GM21367 (cell line): ENCODE results near the gene SOX5.
"Not testable (repeated sequence)": the region's sequence is repeated elsewhere in the genome, so short reads cannot be mapped to it uniquely, and the experiment has no call there.

Experiments
- ATAC-seq: cut with Tn5 transposase; IDR thresholded peaks from one replicate; pipeline ENCODE4 v1.9.1; 2021; ENCODE audit not compliant: unreplicated experiment

The SOX5 gene

GRCh38 chr12:23911574-23911973 is 37.9 kb downstream of the SOX5 start:
- ATAC-seq = no peak

GRCh38 chr12:23909551-23909950 is 39.9 kb downstream of the SOX5 start:
- no peak for ATAC-seq

- ATAC-seq = no peak
Measured at GRCh38 chr12:23906329-23906728, 43.1 kb downstream of the SOX5 start.

- no peak for ATAC-seq
Measured at GRCh38 chr12:23899434-23899833, 50.0 kb downstream of the SOX5 start.

DNA sequence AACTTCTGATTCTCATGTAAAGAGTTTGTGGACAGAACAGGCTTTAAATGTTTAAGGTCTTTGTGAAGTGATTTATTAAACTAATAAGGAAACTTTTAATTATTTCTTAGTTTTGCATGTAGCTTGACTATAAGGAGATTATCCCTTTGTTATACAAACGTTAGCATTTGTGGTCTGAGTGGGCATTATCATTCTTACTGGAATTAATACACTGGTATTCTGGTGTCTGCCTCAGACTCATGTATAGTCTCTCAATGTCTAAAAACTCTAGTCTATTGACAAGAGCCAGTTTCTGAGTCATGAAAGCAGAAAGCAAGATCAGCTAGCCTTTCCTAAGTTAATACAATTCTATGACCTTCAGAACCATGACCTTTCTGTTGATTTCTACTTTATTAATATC is 51.3 kb downstream of the SOX5 start:
- no peak for ATAC-seq

DNA sequence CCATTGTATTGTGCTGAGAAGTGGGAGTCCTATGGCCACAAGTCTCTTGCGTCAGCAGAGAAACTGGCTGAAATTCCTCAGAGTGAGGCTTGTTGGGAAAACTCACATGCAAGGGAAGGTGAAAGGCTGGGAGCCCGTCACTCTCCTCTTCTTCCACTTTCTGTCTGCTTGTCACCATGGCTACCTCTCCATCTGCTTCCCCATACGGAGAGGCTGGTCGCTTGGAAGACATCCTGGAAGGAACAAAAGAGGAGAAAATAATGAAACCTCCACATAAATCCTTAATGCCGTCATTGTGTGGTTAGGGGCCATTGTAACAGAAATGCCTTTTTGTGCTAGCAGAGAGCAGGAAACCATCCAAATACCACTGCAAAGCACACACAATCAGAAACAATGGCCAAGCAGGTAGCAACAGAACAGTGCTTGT is 53.7 kb downstream of the SOX5 start:
- no peak for ATAC-seq

DNA sequence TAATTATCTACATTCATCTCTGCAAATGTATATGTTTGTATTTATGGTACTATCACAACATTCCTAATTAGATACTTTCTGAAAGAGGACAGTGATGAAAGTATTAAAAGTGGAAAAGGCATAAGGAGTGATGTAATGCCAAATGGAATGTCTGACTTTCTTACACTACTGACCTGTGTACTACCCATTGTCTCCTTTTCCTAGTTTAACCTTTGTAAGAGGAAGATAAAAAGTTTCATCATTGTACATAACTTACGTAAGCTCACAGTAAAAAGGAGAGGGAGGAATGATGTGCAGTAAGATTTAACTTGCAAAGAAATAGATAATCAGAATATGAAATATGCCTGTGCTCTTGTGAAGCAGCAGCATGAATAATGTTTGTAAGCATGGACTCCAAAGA is 55.9 kb downstream of the SOX5 start:
- no peak for ATAC-seq

- peak; percentile 61 for ATAC-seq
Measured at GRCh38 chr12:23891115-23891514, 58.4 kb downstream of the SOX5 start.

GRCh38 chr12:23889069-23889440 is 60.4 kb downstream of the SOX5 start:
- ATAC-seq = no peak

DNA sequence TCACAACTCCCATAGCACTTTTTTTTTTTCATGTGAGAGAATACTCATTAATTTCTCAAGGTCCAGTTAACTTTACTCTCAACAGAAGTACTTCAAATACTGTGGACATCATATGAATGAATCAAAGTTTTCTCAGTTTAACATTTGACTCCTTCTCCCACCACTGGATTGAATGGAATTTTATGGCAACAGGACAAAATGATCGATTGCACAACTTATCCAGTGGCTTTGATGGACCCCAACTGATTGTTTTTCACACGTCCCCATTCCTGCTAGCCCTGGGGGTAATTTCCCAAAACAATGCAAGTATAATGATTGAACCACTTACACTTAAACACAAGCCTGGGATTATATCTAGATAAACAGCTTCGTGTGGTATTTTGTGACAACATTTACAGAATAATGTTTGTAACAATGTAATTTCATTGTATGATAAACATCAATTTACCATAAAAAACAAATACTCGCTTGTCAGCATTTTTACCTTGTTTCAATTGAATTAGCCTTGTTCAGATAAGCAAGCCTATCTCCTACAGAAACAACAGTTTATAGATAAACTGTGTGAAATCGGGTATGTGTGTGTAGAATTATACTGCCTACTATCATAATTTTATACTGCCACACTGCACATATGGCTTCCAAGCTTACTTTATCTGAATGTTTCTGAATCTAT is 60.9 kb downstream of the SOX5 start:
- ATAC-seq = no peak

GRCh38 chr12:23887055-23887835 is 62.2 kb downstream of the SOX5 start:
- ATAC-seq = no peak

DNA sequence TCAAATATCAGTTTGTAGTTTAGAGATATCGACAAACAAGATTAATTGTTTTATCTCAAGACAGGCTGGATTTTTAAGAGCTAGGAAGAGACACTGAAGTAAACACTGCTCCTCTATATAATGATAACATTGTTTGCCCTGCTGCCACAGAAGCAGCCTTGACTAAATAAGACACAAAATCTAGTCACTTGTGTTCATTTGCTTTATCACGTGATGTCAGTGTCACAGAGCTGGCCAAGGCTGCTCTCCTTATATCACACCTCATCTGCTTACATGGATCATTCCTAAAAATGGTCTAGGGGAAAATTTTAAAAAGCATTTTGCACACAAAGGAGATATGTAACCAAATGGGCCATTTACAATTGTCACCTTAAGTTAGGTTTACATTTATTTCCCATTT is 64.1 kb downstream of the SOX5 start:
- ATAC-seq = no peak

- ATAC-seq = no peak
Measured at GRCh38 chr12:23884909-23885308, 64.6 kb downstream of the SOX5 start.

GRCh38 chr12:23880988-23881387 is 68.5 kb downstream of the SOX5 start:
- no peak for ATAC-seq

DNA sequence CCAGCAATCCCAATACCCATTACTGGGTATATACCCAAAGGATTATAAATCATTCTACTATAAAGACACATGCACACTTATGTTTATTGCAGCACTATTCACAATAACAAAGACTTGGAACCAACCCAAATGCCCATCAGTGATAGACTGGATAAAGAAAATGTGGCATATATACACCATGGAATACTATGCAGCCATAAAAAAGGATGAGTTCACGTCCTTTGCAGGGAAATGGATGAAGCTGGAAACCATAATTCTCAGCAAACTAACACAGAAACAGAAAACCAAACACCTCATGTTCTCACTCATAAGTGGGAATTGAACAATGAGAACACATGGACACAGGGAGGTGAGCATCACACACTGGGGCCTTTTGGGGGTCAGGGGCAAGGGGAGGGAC is 72.9 kb downstream of the SOX5 start:
- ATAC-seq = not testable (repeated sequence)

- ATAC-seq = no peak
Measured at GRCh38 chr12:23867794-23868193, 81.7 kb downstream of the SOX5 start.

DNA sequence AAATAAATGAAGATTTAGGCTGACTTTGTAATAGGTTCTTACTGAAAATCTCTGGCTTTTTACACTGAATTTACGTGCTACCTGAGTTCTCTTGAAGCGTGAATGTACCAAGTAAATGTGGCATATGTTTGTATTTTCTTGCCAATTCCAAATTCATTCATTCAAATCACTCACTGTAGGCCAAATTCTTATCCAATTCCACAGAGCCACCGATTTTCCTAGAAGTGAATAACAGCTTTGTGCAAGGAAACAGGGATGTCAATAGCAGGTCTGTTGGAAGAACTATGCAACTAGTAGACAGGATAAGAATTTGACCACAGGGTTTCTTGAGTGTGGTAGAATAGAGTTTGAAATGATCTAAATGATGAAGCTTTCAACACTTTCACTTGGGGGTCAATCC is 86.8 kb downstream of the SOX5 start:
- ATAC-seq = no peak

- no peak for ATAC-seq
Measured at GRCh38 chr12:23860019-23860418, 89.5 kb downstream of the SOX5 start.

DNA sequence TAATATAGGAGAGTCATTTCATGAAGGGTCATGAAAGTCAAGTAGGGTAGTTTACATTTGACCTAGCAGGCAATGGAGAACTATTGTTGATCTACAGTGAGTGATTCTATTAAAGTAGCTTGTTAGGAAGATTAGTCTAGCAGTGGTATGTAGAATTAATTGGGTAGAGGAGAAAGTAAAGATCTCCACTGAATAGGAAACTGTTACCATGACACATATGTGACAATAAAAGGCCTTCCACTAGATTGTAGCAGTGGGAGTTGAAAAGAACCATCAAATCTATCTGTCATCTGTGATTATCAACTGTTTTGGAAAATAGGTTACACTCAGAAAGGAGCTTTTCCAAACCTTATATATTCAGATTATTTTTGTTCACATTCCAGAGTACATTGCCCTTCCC is 92.3 kb downstream of the SOX5 start:
- no peak for ATAC-seq

GRCh38 chr12:23855813-23856212 is 93.7 kb downstream of the SOX5 start:
- ATAC-seq = no peak

- ATAC-seq = no peak
Measured at GRCh38 chr12:23854598-23854997, 94.9 kb downstream of the SOX5 start.

GRCh38 chr12:23853640-23854039 is 95.8 kb downstream of the SOX5 start:
- no peak for ATAC-seq

- no peak for ATAC-seq
Measured at GRCh38 chr12:23851602-23852001, 97.9 kb downstream of the SOX5 start.
